Fibroblast of lung (primary cell): Measurements from ENCODE around the gene FILIP1L. TPM values are rescaled to one million over a fixed set of nuclear protein-coding genes. Genes with fewer than 3 reads are reported as not detected.
A peak's percentile ranks its signal among the peaks of the same experiment; 100 is the strongest.

Source experiments
- DNase-seq, 2 donors: peaks; one replicate each; pipeline versions ENCODE4 v3.0.0 to v3.0.0-alpha.2; 2010; ENCODE audit warnings: low read depth in 2 of 2
- H2AFZ ChIP-seq: 2 replicates; pipeline ENCODE4 v1.5.1; 2012; ENCODE audit warnings: low read length, control low read depth, inconsistent platforms
- H3K27ac ChIP-seq: 2 replicates; pipeline ENCODE4 v1.5.1; 2011; ENCODE audit warnings: low read length, control low read depth; ENCODE audit not compliant: insufficient read depth
- H3K27me3 ChIP-seq: 2 replicates; pipeline ENCODE4 v1.5.1; 2011; ENCODE audit warnings: mild to moderate bottlenecking, low read length; ENCODE audit not compliant: control insufficient read depth, insufficient read depth
- H3K36me3 ChIP-seq: 2 replicates; pipeline ENCODE4 v1.5.1; 2011; ENCODE audit warnings: low read length; ENCODE audit not compliant: control insufficient read depth, insufficient read depth
- H3K4me1 ChIP-seq: 2 replicates; pipeline ENCODE4 v1.5.1; 2011; ENCODE audit warnings: low read length; ENCODE audit not compliant: control insufficient read depth, insufficient read depth; ENCODE audit errors: extremely low read depth
- H3K4me2 ChIP-seq: 2 replicates; pipeline ENCODE4 v1.5.1; 2011; ENCODE audit warnings: low read length, control low read depth; ENCODE audit not compliant: insufficient read depth; ENCODE audit errors: extremely low read depth
- H3K4me3 ChIP-seq, 4 experiments: fragments of 200-600 bp in 1 of 4; sonication (generic) in 1 of 4; replicated peaks in 1 of 4; 2 replicates each; pipeline ENCODE4 v1.5.1; 2011 to 2016; ENCODE audit warnings: low read length in 4 of 4, low read depth in 3 of 4, mild to moderate bottlenecking in 3 of 4, control low read depth in 2 of 4, inconsistent platforms in 1 of 4, mixed read lengths in 1 of 4; ENCODE audit not compliant: insufficient read depth in 1 of 4; ENCODE audit errors: control extremely low read depth in 1 of 4
- H3K79me2 ChIP-seq: 2 replicates; pipeline ENCODE4 v1.5.1; 2012; ENCODE audit warnings: mild to moderate bottlenecking, low read length, inconsistent platforms; ENCODE audit not compliant: control insufficient read depth, insufficient read depth
- H3K9ac ChIP-seq: 2 replicates; pipeline ENCODE4 v1.5.1; 2011; ENCODE audit warnings: mild to moderate bottlenecking, low read length, control low read depth; ENCODE audit not compliant: insufficient read depth
- H3K9me3 ChIP-seq: 2 replicates; pipeline ENCODE4 v1.5.1; 2012; ENCODE audit warnings: low read depth, low read length; ENCODE audit not compliant: control insufficient read depth, insufficient read depth
- H4K20me1 ChIP-seq: 2 replicates; pipeline ENCODE4 v1.5.1; 2011; ENCODE audit warnings: low read length; ENCODE audit not compliant: control insufficient read depth, insufficient read depth; ENCODE audit errors: extremely low read depth
- CTCF ChIP-seq, 2 donors: IDR thresholded peaks in 1 of 2; conservative IDR thresholded peaks in 1 of 2; 1 replicate in 1 of 2; 2 replicates in 1 of 2; pipeline ENCODE4 v1.5.1; 2011 to 2012; ENCODE audit warnings: low read length in 2 of 2, control low read depth in 1 of 2, inconsistent platforms in 1 of 2, low read depth in 1 of 2, mild to moderate bottlenecking in 1 of 2
- EZH2 ChIP-seq: IDR thresholded peaks from 2 replicates; pipeline ENCODE4 v1.5.1; 2012; ENCODE audit warnings: low read length, control low read depth, mild to moderate bottlenecking; ENCODE audit errors: missing control alignments
- polyA plus RNA-seq, 2 donors: library from polyadenylated mRNA; depleted of rRNA in 1 of 2; stranded (reverse) in 1 of 2; unstranded in 1 of 2; fragments of >200 nt; gene quantifications; 2 replicates each; pipeline ENCODE4 v1.2.1, GENCODE V29; 2011 to 2012; ENCODE audit warnings: missing spikeins in 1 of 2
- total RNA-seq: library from RNA; depleted of rRNA; stranded (reverse); fragments of >200 nt; gene quantifications from 2 replicates; pipeline ENCODE4 v1.2.1, GENCODE V29; 2014

The FILIP1L gene
- total and polyA plus RNA-seq, 2 donors (not counting 1 experiment from before 2014, with no cell fraction given), result 92.8 to 126 TPM

- H3K79me2 ChIP-seq, result no peaks in the 10 kb centered on the region
- TF ChIP-seq EZH2 (no peak), CTCF (conservative IDR thresholded peaks at IDR 0.05 in 1 of 2, IDR thresholded peaks at IDR 0.05 in 1 of 2; ENCODE audit: low read depth in 1 of 2, low read length in 2 of 2) (no peak)
- no peaks in the 10 kb centered on the region for H3K4me1 ChIP-seq
- no peaks in the 10 kb centered on the region for H3K27me3 ChIP-seq
- no peak overlapping the region for H3K9ac ChIP-seq
- no peak overlapping the region for H3K27ac ChIP-seq
- no peak for DNase-seq
- no peak overlapping the region for H2AFZ ChIP-seq
- no peaks in the 10 kb centered on the region for H3K36me3 ChIP-seq
- no peak overlapping the region for H3K4me3 ChIP-seq
- no peaks in the 10 kb centered on the region for H3K9me3 ChIP-seq
- no peaks in the 10 kb centered on the region for H4K20me1 ChIP-seq
- no peak overlapping the region for H3K4me2 ChIP-seq
Measured at GRCh38 chr3:100140976-100141375, 26.7 kb upstream of the FILIP1L start.

GRCh38 chr3:100136921-100137320 is 22.6 kb upstream of the FILIP1L start:
- H3K4me1 ChIP-seq, result no peaks in the 10 kb centered on the region
- H3K27ac ChIP-seq, result no peak overlapping the region
- H3K9me3 ChIP-seq, result no peaks in the 10 kb centered on the region
- no peaks in the 10 kb centered on the region for H4K20me1 ChIP-seq
- no peak overlapping the region for H2AFZ ChIP-seq
- no peaks in the 10 kb centered on the region for H3K27me3 ChIP-seq
- DNase-seq, result peak in 1 of 2 donors; percentile 69
- no peaks in the 10 kb centered on the region for H3K36me3 ChIP-seq
- H3K79me2 ChIP-seq, result no peaks in the 10 kb centered on the region
- H3K4me3 ChIP-seq, result no peak overlapping the region
- TF ChIP-seq EZH2 (no peak), CTCF (conservative IDR thresholded peaks at IDR 0.05 in 1 of 2, IDR thresholded peaks at IDR 0.05 in 1 of 2; ENCODE audit: low read depth in 1 of 2, low read length in 2 of 2) (no peak)
- H3K9ac ChIP-seq, result no peak overlapping the region
- H3K4me2 ChIP-seq, result no peak overlapping the region

GRCh38 chr3:100131241-100131640 is 16.9 kb upstream of the FILIP1L start:
- Histone ChIP-seq H3K36me3 (no peaks in the 10 kb centered on the region), H3K79me2 (no peaks in the 10 kb centered on the region), H4K20me1 (no peaks in the 10 kb centered on the region), H3K9ac (no peak overlapping the region), H3K27ac (no peak overlapping the region), H3K4me1 (no peaks in the 10 kb centered on the region), H3K4me2 (no peak overlapping the region), H2AFZ (no peak overlapping the region), H3K4me3 (no peak overlapping the region), H3K27me3 (no peaks in the 10 kb centered on the region), H3K9me3 (no peaks in the 10 kb centered on the region)
- no peak for DNase-seq
- TF ChIP-seq CTCF (conservative IDR thresholded peaks at IDR 0.05 in 1 of 2, IDR thresholded peaks at IDR 0.05 in 1 of 2; ENCODE audit: low read depth in 1 of 2, low read length in 2 of 2) (no peak), EZH2 (no peak)
